H1 (cell line): ENCODE data around the gene JMJD1C. TPM values are rescaled to one million over a fixed set of nuclear protein-coding genes. Genes with fewer than 3 reads are reported as not detected.

Experiments
- BACH1 ChIP-seq: IDR thresholded peaks from 2 replicates; pipeline ENCODE4 v1.6.1; 2012; ENCODE audit warnings: low read length, improper control_type of control experiment
- CBX5 ChIP-seq: fragments of 300-800, 300-1000 bp; sonication (generic); IDR thresholded peaks from 2 replicates; pipeline ENCODE4 v1.7.1; 2016; ENCODE audit warnings: antibody characterized with exemption, low read length, low read depth
- polyA plus RNA-seq, 7 experiments: library from polyadenylated mRNA; depleted of rRNA in 3 of 7; stranded (reverse) in 5 of 7; unstranded in 2 of 7; fragments of >200 nt in 5 of 7; fragments of 200-250 nt in 2 of 7; gene quantifications; 1 replicate in 5 of 7; 2 replicates in 1 of 7; 4 replicates in 1 of 7; pipeline versions ENCODE4 v1.2.1 to v1.2.3, GENCODE V29; 2011 to 2013; ENCODE audit warnings: missing spikeins in 2 of 7, mixed read lengths in 2 of 7
- total RNA-seq: library from RNA; stranded (reverse); fragmentation: NEBNext Ultra II Directional; extraction: Animal tissue kit (Norgen Biotek cat#: 25700); gene quantifications from 2 replicates; pipeline ENCODE4 v1.2.1, GENCODE V29; 2021
- TF ChIP-seq, protein P1 (sequence below): IDR thresholded peaks from 2 replicates; pipeline ENCODE4 v1.6.1; 2012; ENCODE audit warnings: low read length, inconsistent platforms

The JMJD1C gene
- total and polyA plus RNA-seq, 2 of the 8 experiments (the other 6 are each of a cell fraction or from before 2014, with no cell fraction given): 54.5 to 210 TPM

DNA sequence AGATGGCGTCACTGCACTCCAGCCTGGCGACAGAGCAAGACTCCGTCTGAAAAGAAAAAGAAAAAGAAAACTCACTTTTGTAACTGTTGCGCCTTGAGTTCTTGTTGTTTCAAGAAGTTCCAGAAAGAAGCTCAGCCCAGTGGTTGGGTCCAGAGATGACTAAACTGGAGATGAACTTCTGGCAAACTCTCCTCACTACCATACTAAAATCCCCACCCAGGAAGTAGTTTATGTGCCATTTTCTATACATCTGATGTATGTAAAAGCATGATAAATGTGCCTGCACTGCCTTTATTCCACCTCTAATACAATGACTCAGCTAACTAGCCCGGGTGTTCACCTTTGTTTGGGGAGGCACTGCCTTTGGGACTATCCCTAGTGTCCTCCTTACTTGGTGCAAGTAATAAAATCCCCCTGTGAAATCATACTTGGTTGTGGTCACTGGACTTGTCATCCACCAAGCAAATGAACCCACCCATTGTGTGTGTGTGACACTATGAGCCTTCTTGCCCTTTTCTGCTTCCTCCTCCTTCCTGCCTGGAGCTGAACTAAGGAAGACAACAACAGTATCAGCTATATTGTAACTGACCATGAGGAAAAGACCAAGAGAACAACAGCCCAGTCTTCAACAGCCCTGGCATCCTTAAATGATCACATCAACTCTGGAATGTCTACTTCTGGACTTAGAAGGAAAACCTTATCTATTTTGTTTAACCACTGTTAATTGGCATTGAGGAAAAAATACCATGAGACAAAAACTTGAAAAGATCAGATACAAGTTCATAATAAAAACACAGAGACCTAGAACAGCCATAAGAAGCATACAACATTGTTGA, 33.6 kb downstream of the JMJD1C start (continued):
- TF ChIP-seq, protein P1, sequence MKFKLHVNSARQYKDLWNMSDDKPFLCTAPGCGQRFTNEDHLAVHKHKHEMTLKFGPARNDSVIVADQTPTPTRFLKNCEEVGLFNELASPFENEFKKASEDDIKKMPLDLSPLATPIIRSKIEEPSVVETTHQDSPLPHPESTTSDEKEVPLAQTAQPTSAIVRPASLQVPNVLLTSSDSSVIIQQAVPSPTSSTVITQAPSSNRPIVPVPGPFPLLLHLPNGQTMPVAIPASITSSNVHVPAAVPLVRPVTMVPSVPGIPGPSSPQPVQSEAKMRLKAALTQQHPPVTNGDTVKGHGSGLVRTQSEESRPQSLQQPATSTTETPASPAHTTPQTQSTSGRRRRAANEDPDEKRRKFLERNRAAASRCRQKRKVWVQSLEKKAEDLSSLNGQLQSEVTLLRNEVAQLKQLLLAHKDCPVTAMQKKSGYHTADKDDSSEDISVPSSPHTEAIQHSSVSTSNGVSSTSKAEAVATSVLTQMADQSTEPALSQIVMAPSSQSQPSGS: no peak
- TF ChIP-seq CBX5 (no peak), BACH1 (no peak)
